HEK293 (cell line): ENCODE data around the gene SERTAD3.
"Not testable (repeated sequence)": the region's sequence is repeated elsewhere in the genome, so short reads cannot be mapped to it uniquely, and the experiment has no call there.

Source experiments
- CTCF ChIA-PET: fragments of 350-600 bp; formaldehyde crosslinking; extraction: SDS; loops from one replicate; lab custom pipeline; 2021; ENCODE audit warnings: antibody characterized with exemption; lab: Yijun Ruan, JAX
- POLR2A ChIA-PET: fragments of 300-600 bp; formaldehyde crosslinking; extraction: SDS; loops from one replicate; lab custom pipeline; 2020; ENCODE audit warnings: antibody characterized with exemption, inconsistent platforms; lab: Yijun Ruan, JAX
- H3K27ac ChIP-seq: fragments of 200-500 bp; sonication (Bioruptor generic); 2 replicates; pipeline ENCODE4 v1.5.1; 2014; ENCODE audit warnings: low read depth, low read length, control low read depth, inconsistent platforms; ENCODE audit errors: extremely low read depth
- H3K36me3 ChIP-seq, 2 experiments: fragments of 200-500 bp in 1 of 2; sonication (Bioruptor generic) in 1 of 2; 1 replicate in 1 of 2; 2 replicates in 1 of 2; pipeline ENCODE4 v1.5.1; 2014 to 2017; ENCODE audit warnings: inconsistent platforms in 2 of 2, low read length in 2 of 2; ENCODE audit not compliant: control insufficient read depth in 2 of 2, insufficient read depth in 1 of 2
- H3K4me1 ChIP-seq: fragments of 200-500 bp; sonication (Bioruptor generic); 2 replicates; pipeline ENCODE4 v1.5.1; 2014; ENCODE audit warnings: mild to moderate bottlenecking, low read length, inconsistent platforms; ENCODE audit not compliant: control insufficient read depth, insufficient read depth
- H3K4me3 ChIP-seq: 2 replicates; pipeline ENCODE4 v1.5.1; 2011; ENCODE audit warnings: low read depth, mild to moderate bottlenecking, control low read depth, low read length, moderate library complexity
- H3K9me3 ChIP-seq: fragments of 200-500 bp; sonication (Bioruptor generic); 2 replicates; pipeline ENCODE4 v1.5.1; 2014; ENCODE audit warnings: low read depth, low read length, inconsistent platforms; ENCODE audit not compliant: control insufficient read depth, insufficient read depth
- BCL11A ChIP-seq: fragments of 450-650 bp; formaldehyde crosslinking; IDR thresholded peaks from 2 replicates; pipeline ENCODE4 v1.5.1; 2016; ENCODE audit warnings: low read depth, missing biosample characterization, missing genetic modification characterization
- GLIS1 ChIP-seq: fragments of 450-650 bp; formaldehyde crosslinking; IDR thresholded peaks from 2 replicates; pipeline ENCODE4 v1.5.1; 2016; ENCODE audit warnings: missing biosample characterization, missing genetic modification characterization
- SP2 ChIP-seq: fragments of 450-650 bp; formaldehyde crosslinking; IDR thresholded peaks from 2 replicates; pipeline ENCODE4 v1.5.1; 2016; ENCODE audit warnings: missing biosample characterization, missing genetic modification characterization
- ZBTB10 ChIP-seq: fragments of 450-650 bp; formaldehyde crosslinking; IDR thresholded peaks from 2 replicates; pipeline ENCODE4 v1.5.1; 2016; ENCODE audit warnings: missing biosample characterization, missing genetic modification characterization
- ZFP3 ChIP-seq: fragments of 450-650 bp; formaldehyde crosslinking; IDR thresholded peaks from 2 replicates; pipeline ENCODE4 v1.5.1; 2016; ENCODE audit warnings: low read depth, missing biosample characterization, missing genetic modification characterization
- ZNF2 ChIP-seq: fragments of 450-650 bp; formaldehyde crosslinking; IDR thresholded peaks from 2 replicates; pipeline ENCODE4 v1.5.1; 2016; ENCODE audit warnings: missing biosample characterization, missing genetic modification characterization
- ZNF394 ChIP-seq: fragments of 450-650 bp; formaldehyde crosslinking; IDR thresholded peaks from 2 replicates; pipeline ENCODE4 v1.5.1; 2016; ENCODE audit warnings: missing biosample characterization, missing genetic modification characterization, mild to moderate bottlenecking, moderate library complexity, borderline replicate concordance
- ZNF398 ChIP-seq: fragments of 450-650 bp; formaldehyde crosslinking; IDR thresholded peaks from 2 replicates; pipeline ENCODE4 v1.5.1; 2017; ENCODE audit warnings: missing biosample characterization, missing genetic modification characterization
- ZNF664 ChIP-seq: fragments of 450-650 bp; formaldehyde crosslinking; IDR thresholded peaks from 2 replicates; pipeline ENCODE4 v1.5.1; 2016; ENCODE audit warnings: missing biosample characterization, missing genetic modification characterization
- ZNF777 ChIP-seq: fragments of 450-650 bp; formaldehyde crosslinking; IDR thresholded peaks from 2 replicates; pipeline ENCODE4 v1.5.1; 2017; ENCODE audit warnings: missing biosample characterization, missing genetic modification characterization, borderline replicate concordance
- ZSCAN23 ChIP-seq: fragments of 450-650 bp; formaldehyde crosslinking; IDR thresholded peaks from 2 replicates; pipeline ENCODE4 v1.5.1; 2016; ENCODE audit warnings: missing biosample characterization, missing genetic modification characterization
- ZSCAN30 ChIP-seq: fragments of 450-650 bp; IDR thresholded peaks from 2 replicates; pipeline ENCODE4 v1.5.1; 2018; ENCODE audit warnings: missing biosample characterization, mild to moderate bottlenecking, missing genetic modification characterization, moderate library complexity
- ZXDB ChIP-seq: fragments of 450-650 bp; formaldehyde crosslinking; IDR thresholded peaks from 2 replicates; pipeline ENCODE4 v1.5.1; 2016; ENCODE audit warnings: missing biosample characterization, missing genetic modification characterization
- TF ChIP-seq, protein P1 (sequence below): fragments of 450-650 bp; formaldehyde crosslinking; IDR thresholded peaks from 2 replicates; pipeline ENCODE4 v1.5.1; 2017; ENCODE audit warnings: missing biosample characterization, missing genetic modification characterization
- TF ChIP-seq, protein P2 (sequence below): fragments of 450-650 bp; formaldehyde crosslinking; IDR thresholded peaks from 2 replicates; pipeline ENCODE4 v1.5.1; 2016; ENCODE audit warnings: missing biosample characterization, missing genetic modification characterization

Gene SERTAD3

GRCh38 chr19:40432760-40433159, 11.4 kb downstream of the SERTAD3 start:
- ChIA-PET POLR2A (interaction anchor here (0.5 to 17.1 kb wide), 11 partner anchors 8 to 231 kb away, joined by 3 to 428 read pairs (median 6); partner anchors contain the start of genes BLVRB, C19orf47, PLD3 and SERTAD1), CTCF (interaction anchor here (0.6 to 3.0 kb wide), 16 partner anchors 8 to 1164 kb away, joined by 3 to 21 read pairs (median 4); no protein-coding TSS in a partner anchor)
- not testable (repeated sequence) for H3K9me3 ChIP-seq, H3K36me3 ChIP-seq, H3K4me3 ChIP-seq
- H3K27ac ChIP-seq: peak overlapping the region; percentile 100
- peaks cover 16% of the 10 kb centered on the region for H3K4me1 ChIP-seq
- TF ChIP-seq BCL11A (0 out of 2 replicates have a peak, but pooled peaks have one; percentile 34), GLIS1 (tag by site-specific recombination) (peak; percentile 6; the same call in 1 of the 2 replicates), ZNF2 (tag by site-specific recombination) (peak; percentile 55; the same call in 1 of the 2 replicates), SP2 (tag by site-specific recombination) (0 out of 2 replicates have a peak, but pooled peaks have one; percentile 2), ZNF777 (tag by site-specific recombination) (0 out of 2 replicates have a peak, but pooled peaks have one; percentile 41), ZNF398 (tag by site-specific recombination) (peak; percentile 7; the same call in 1 of the 2 replicates), ZFP3 (tag by site-specific recombination) (peak; percentile 54; the same call in 1 of the 2 replicates), ZBTB10 (tag by site-specific recombination) (peak; percentile 13; the same call in 1 of the 2 replicates), ZNF394 (tag by site-specific recombination) (0 out of 2 replicates have a peak, but pooled peaks have one; percentile 5), ZSCAN23 (tag by site-specific recombination) (peak; percentile 15; the same call in 1 of the 2 replicates)
- TF ChIP-seq, protein P1, sequence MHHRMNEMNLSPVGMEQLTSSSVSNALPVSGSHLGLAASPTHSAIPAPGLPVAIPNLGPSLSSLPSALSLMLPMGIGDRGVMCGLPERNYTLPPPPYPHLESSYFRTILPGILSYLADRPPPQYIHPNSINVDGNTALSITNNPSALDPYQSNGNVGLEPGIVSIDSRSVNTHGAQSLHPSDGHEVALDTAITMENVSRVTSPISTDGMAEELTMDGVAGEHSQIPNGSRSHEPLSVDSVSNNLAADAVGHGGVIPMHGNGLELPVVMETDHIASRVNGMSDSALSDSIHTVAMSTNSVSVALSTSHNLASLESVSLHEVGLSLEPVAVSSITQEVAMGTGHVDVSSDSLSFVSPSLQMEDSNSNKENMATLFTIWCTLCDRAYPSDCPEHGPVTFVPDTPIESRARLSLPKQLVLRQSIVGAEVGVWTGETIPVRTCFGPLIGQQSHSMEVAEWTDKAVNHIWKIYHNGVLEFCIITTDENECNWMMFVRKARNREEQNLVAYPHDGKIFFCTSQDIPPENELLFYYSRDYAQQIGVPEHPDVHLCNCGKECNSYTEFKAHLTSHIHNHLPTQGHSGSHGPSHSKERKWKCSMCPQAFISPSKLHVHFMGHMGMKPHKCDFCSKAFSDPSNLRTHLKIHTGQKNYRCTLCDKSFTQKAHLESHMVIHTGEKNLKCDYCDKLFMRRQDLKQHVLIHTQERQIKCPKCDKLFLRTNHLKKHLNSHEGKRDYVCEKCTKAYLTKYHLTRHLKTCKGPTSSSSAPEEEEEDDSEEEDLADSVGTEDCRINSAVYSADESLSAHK (tag by site-specific recombination): 0 out of 2 replicates have a peak, but pooled peaks have one; percentile 10
- TF ChIP-seq, protein P2, sequence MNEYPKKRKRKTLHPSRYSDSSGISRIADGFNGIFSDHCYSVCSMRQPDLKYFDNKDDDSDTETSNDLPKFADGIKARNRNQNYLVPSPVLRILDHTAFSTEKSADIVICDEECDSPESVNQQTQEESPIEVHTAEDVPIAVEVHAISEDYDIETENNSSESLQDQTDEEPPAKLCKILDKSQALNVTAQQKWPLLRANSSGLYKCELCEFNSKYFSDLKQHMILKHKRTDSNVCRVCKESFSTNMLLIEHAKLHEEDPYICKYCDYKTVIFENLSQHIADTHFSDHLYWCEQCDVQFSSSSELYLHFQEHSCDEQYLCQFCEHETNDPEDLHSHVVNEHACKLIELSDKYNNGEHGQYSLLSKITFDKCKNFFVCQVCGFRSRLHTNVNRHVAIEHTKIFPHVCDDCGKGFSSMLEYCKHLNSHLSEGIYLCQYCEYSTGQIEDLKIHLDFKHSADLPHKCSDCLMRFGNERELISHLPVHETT: peak; percentile 12; the same call in 1 of the 2 replicates
- TF ChIP-seq, all 188 proteins: peak for 12; not testable (repeated sequence) for 176

GRCh38 chr19:40431698-40432097, 12.4 kb downstream of the SERTAD3 start:
- H3K27ac ChIP-seq: peak overlapping the region; percentile 24; the same call in 1 of the 2 replicates
- H3K36me3 ChIP-seq: no peaks in the 10 kb centered on the region; a peak in 1 of 3 replicates
- CTCF ChIA-PET: interaction anchor here (0.5 to 3.0 kb wide), 7 partner anchors 11 to 203 kb away, joined by 3 to 21 read pairs (median 4); no protein-coding TSS in a partner anchor

More at GRCh38 chr19:40431698-40432097, 12.4 kb downstream of the SERTAD3 start:
- POLR2A ChIA-PET: interaction anchor here (0.9 to 17.1 kb wide), 3 partner anchors 7 to 34 kb away, joined by 4 to 428 read pairs (median 102); partner anchors contain the start of genes BLVRB, SERTAD1 and SERTAD3
- peaks cover 16% of the 10 kb centered on the region for H3K4me1 ChIP-seq
- H3K9me3 ChIP-seq: no peaks in the 10 kb centered on the region
- TF ChIP-seq ZXDB (tag by site-specific recombination) (0 out of 2 replicates have a peak, but pooled peaks have one; percentile 15), ZNF664 (tag by site-specific recombination) (peak; percentile 79), ZSCAN30 (tag by site-specific recombination) (no peak)
- no peak overlapping the region for H3K4me3 ChIP-seq
